HG02852 (cell line): ENCODE data around the gene CCDC28A.

ENCODE experiments used
- ATAC-seq: cut with Tn5 transposase; IDR thresholded peaks from one replicate; pipeline ENCODE4 v1.9.1; 2021; ENCODE audit warnings: mild to moderate bottlenecking, moderate library complexity; ENCODE audit not compliant: unreplicated experiment

Gene CCDC28A

DNA sequence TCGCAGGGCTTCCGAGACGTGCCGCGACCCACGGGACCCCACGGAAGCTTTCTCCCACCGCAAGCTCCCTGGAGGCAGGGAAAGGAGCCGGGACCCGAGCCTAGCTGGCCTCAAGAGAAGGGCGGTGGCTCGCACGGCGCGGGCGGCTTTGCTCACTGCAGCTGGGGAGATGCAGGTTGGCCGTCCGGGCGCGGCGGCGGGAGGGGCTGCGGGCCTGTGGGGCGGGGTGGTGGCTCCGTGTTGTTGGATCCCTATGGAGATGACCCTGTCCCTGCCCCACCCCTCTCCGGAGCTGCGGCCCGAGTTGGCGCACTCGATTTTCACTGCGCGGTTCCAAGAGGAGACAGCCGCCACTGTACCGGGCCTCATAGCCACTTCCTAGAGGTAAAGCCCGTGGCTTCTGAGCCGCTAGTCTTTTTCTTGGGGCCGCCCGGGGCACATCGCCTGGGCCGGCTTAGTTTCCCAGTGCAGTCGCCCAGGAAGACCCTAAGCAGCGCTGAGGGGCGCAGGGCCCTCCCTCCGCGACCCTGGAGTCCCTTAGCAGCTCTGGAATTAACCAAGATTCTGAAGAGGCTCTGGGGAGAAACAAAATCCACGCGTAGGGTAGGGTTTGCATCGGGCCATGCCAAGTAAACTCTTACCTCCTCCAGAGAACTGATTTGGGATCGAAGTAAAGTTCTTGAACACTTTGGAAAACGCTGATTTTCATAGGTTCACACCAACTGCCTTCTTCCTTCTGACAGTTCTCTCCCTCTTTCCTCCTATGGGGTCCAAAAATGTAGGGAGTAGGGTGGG is 22.4 kb downstream of the CCDC28A start, which contains the start of gene ECT2L:
Gene ECT2L (plus strand): TSS at position 279 of the 795 bp plus-strand sequence. CDS start 17,188 bp downstream, outside the sequence.
- no peak for ATAC-seq

DNA sequence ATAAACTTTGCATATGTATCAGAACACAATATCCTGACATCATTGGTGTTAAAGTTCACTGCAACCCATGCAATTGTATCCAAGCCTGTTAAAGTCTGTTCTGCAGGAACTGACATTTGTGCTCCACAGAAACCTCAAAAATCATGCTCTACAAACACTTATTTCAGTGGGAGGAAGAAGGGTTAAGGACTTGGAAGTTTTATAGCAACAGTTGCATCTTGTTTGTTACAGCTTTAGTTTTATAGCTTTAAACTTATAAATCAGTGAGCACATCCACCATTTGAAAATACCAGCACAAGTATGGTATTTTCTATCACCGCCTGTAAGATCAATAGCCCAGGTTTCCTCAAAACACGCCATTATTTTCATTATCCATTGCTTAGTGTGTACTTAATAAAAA is 23.2 kb downstream of the CCDC28A start:
- ATAC-seq: no peak

DNA sequence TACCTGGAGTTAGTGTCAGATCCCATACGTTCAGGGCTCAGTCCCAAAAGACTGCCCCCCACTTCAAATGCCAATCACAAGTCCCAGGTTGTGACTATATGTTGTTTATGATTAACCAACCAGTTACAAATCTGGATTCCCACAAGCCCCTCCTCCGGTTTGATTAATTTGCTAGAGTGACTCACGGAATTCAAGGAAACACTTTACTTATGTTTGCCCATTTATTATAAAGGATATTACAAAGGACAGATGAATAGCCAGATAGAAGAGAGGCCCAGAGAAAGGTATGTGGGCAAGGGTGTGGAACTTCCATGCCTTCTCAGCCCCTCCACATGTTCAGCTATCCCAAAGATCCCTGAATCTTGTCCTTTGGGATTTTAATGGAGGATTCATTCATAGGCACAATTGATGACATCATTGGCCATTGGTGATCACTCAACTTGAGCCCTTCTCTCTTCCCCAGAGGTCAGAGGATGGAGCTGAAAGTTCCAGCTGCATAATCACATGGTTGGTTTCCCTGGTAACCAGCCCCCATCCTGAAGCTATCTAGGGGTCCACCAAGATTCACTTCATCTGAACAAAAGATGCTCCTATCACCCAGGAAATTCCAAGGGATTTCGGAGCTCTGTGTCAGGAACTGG is 24.4 kb downstream of the CCDC28A start:
- no peak for ATAC-seq

DNA sequence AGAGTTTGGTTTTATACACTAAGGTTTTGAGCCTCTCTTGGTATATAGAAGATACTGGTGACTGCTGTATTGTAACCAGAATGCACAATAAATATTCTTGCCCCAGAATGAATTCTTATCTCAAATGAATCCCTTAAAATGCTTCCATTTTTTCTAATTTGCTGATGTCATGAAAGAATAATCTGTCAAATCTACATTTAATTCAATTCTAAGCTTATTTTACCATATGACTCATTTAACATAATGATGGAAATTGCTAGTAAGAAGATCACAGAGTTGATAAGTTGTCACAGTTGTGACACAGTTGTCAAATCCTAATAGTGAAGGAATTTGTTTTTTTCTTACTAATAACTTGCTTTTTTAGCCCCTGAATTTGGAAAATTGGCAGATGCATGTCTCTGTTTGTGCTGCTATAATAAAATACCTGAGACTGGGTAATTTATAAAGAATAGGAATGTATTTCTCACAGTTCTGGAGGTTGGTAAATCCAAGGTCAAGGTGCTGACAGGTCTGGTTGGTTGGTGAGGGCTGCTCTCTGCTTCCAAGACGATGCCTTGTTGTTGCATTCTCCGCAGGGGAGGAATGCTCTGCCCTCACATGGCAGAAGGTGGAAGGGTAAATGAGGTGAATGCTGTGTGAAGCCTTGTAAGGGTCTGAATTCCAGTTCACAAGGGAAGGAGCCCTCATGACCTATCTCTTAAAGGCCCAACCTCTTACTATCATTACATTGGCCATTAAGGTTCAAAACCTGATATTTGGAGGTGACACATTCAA is 27.0 kb downstream of the CCDC28A start:
- ATAC-seq: no peak

DNA sequence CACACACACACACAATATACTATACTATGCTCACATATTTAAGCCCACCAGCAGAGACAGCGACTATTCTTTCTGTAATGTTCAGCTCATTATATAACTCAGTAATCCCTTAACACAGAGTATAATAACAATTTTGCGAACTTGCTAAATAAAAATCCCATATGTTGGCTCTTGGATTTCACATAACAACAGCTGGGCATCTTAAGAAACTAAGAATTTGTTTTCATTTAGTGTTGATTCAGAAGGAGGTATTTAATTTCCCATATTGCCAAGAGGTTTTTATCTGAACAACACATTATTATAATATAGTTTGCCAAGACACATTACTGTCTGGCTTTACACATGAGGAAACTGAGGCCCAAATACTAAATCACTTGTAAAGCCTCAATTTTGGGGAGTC is 29.8 kb downstream of the CCDC28A start:
- no peak for ATAC-seq

DNA sequence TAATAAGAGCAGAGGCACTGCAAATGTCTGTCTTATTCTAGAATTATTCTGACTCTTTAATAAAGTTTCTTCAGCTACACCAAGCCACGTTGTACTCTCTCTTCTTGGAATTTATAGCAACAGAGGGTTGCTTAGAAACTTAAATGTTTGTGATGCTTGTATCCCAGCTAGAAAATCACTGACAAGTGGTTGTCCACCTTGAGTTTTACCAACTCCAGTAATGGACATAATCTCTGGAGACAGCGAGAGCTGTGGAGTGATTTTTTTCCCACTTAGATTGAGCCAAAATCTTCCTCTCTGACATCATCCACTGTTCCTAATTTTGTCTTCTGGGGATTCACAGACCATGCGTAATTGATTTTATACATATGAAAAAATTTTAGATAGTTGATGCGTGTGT is 30.3 kb downstream of the CCDC28A start:
- ATAC-seq: no peak

DNA sequence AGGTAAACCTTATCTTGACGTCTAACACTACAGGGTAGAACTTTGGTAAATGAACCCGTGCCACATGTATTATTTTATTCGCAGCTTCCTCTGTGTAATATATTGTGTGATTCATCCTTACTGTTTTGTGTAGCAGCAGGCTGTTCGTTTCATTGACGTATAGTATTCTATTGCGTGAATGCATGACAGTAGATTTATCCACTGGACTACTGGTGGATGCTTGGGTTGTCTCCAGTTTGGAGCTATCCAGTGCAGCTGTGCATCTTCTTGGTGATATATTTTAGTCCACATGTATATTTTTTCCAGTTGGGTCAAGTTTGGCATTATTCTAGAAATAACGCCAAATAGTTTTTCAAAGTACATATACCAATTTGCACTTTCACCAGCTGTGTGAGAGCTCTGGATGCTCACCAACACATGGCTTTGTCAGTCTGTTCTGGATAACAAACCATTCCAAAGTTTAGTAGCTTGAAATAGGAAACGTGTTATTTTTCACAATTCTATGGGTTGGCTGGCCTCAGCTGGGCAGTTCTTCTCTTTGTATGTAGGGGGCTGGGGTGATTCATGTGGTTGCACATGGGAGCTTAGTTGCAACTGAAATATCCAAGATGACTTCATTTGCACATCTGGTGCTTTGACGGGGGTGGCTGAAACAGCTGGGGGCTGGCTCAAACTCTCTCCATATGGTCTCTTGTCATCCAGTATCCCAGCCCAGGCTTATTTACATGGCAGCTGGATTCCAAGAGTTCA is 31.6 kb downstream of the CCDC28A start:
- no peak for ATAC-seq

DNA sequence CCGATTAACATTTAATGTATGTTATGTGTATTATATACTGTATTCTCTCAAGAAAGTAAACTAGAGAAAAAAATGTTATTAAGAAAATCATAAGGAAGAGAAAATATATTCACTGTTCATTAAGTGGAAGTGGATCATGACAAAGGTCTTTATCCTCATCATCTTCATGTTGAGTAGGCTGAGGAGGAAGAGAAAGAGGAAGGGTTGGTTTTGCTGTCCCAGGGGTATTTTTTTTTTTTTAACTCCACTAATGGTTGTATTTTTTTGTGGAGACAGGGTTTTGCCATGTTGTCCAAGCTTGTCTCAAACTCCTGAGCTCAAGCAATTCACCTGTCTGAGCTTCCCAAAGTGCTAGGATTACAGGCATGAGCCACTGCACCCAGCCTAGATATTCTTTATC is 33.3 kb downstream of the CCDC28A start:
- no peak for ATAC-seq

DNA sequence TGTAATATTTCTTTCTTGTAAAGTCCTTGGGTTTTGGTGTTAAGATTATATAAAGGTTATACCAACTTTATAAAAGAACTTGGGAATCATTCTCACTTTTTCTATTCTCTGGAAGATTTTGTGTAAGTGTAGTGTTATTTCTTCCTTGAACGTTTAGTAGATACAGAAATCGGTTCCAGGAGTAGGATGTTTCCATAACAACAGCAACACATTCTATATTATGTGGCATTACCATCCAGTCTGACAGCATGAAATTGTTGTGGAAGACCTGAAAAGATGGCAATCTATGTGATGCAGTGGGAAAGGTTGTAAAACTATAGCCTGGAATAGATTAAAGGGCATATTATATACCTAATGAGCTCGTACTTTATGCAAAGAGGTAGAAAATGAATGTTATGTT is 36.1 kb downstream of the CCDC28A start:
- no peak for ATAC-seq

DNA sequence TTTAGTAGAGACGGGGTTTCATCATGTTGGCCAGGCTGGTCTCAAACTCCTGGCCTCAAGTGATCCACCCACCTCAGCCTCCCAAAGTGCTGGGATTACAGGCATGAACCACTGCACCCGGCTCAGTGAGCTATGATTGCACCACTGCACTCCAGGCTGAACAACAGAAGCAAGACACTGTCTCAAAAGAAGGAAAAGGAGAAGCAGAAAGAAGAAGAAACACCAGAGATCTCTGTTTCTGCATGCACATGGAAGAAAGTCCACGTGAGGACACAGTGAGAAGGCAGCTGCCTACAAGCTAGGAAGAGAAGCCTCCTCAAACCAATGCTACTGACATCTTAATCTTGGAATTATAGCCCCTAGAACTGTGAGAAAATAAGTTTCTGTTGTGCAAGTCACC is 38.3 kb downstream of the CCDC28A start:
- ATAC-seq: no peak

DNA sequence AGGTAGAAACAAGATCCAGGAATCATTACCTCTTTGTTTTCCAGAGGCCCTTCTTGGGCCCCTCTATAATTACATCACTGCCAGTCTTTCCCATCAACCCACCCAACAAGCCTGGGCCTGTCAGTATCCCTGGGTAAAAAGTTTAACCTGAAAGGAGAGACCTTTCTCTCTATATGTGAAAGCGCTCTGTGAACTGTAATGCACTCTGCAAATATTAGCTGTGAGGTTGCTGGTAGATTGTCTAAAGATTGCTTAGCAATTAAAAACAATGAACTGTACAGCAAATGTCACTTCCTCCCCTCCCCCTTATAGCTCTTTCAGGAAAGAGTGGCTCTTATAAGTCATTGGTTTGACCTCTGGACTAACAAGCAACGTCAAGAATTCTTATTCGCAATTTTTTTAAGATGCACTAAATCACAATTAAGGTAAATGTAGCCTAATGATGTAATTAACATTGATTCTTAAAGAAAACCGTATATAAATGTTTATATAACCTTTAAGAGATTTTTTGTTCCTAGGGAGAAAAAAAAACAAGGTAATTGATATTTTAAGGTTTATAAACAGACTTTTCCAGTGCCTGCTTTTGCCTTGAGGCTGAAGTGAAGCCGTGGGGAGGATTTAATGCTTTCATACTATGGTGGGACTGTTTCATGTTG is 40.7 kb downstream of the CCDC28A start:
- no peak for ATAC-seq

DNA sequence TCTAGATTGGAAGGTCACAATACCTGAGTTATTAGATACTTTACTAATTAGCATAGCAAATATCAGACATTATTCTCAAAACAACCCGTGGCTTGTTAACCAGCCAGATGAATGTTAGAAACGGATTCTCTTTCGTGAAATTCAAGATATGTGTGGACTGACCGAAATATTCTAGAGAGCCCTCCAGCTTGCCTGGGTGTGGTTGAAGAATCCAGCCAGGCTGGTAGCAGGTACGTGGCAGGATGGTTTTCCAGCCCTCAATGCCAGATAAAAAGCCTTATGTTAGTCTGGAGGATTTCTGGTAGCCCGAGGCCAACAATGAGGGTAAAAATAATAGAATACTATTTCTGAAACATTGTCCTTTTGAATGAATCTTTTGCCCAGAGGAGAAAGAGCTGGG is 41.7 kb downstream of the CCDC28A start:
- no peak for ATAC-seq

DNA sequence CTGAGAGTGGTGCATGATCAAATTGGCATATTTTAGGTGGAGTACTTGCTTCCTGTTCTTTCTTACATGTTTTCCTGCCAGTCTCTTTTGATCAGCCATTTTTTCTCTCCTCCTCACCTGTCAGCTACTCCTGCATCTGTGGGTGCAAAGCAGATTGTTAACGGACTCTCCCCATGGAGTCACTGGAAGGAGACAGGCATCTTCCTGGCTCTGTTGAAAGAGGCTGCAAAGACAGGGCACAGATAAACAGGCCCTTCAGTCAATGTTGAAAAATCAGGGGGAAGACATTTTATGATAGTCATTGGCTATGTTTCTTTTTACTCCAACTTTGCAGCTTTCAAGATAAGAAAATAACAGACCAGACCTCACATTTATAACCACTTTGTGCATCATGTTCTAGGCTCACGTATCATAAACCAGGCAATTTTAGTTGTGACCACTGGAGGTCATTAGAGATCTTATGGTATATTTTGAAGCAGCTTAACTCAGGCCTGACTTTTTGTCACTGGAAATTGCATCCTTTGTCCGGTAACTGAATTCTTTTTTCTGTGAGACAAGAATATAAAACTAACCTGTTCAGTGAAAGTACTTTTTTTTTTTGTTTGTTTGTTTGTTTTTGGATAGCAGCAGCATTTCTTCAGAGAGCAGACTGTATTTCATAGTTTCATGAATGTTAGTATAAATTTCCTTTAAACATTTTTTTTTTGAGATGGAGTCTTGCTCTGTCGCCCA is 42.4 kb downstream of the CCDC28A start:
- peak; percentile 58 for ATAC-seq

DNA sequence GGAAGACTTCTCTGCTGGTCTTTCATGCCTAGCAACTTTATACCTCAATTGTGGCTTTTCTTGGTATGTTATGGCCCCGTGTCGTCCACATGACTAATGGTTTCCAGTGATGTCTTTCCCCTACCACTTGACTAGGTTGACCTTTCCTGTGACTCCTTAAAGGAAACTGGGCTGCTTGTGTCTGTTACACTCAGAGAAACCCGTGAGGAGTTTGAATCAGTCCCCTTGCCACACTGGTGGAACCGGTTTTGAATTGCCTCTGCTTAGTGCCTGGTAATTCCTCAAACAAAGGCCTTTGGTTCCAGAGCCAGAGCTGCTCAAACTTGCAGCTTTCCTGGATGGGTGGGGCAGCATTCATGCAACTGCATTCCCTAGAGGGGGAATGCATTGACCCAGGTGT is 44.2 kb downstream of the CCDC28A start:
- ATAC-seq: no peak

DNA sequence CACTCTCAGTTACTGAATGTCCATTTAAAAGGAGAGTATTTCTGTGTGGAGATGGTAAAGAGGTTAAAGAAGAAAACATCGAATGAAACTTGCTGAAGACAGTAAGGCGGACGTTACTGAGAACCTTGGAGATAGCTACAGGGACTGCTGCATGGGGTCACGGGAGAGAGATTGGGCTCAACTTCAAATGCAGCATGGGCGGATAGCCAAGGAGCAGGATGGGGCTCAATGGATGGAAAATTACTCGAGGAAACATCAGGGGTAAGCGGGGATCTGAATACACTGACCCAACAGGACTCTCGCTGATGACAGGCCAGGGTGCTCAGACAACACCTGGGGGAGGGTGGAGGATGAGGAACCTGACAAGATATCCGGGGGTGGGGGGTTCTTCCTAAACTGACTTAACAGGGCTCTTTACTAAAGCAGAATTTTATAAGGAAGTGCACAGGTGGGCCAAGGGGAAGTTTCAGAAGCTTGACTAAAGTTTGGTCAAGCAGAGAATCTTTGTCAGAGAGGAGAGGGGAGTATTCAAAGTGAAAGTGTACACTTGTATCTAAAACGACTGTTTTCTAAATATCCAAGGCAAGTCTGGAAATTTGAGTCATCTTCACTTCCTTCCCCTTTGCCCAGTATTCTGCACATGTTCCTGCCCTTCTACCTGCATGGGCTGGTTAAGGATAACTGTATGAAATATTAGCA is 45.1 kb downstream of the CCDC28A start:
- peak; percentile 81 for ATAC-seq

DNA sequence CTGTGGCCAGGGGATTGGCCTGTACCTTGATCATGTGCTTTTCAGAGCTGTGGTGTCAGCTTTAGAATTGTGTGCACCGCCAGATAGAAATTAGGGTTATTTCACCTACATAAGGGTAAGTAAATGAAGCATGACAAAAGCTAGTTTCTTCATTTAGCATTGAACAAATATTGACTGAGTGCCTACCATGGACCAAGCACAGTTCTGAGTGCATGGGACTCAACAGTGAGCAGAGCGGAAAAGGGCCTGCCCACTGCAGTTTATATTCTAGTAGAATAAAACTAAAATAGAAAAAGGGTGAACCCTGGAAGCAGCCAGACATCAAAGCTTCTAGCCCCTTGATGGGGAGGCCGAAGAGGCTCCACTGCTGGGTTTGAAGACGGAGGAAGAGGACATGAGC is 48.0 kb downstream of the CCDC28A start:
- ATAC-seq: no peak

DNA sequence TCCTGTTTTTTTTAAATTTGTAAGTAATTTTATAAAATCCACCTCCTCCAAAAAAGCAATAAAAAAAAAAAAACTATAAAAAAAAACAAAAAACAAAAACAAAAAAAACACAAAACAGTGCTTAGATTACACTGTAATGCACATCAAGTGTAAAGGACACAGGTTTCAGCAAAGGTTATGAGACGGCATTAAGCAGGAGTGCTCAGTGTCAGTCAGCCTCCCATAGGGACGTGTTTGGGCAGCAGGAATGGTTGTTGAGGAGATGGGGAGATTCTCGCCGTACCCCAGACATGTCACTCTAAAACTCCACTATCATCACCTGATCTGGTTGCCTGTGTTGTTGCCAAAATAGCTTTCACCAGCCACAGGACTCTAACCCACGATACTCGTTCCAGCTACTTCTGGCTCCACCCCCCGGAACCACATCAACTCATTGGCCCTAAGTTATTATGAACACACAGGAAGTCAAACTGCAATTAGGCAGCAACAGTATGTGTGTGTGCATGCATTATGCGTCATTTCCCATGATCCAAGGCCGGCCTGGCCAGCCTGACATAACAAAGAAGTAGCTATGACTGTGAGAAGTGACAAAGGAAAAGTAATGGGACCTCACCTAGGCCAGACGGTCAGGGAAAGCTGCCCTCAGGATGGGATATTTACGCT is 51.0 kb downstream of the CCDC28A start:
- no peak for ATAC-seq

DNA sequence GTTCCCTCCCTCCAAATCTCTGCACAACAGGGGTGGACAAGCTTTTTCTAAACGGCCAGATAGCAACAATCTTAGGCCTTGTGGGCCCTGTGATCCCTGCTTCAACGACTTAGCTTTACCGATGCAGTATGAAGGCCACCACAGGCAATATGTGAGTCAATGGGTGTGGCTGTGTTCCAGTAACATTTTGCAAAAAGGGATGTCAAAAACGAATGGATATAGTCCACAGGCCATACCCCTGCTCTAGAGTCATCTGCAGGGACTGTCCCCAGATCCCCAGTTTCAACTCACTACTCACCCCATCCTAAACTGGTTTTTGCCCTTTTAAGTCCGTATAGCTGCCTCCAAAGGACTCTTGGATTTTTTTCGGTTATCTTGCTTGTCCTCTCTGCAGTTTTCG is 56.7 kb downstream of the CCDC28A start:
- no peak for ATAC-seq

DNA sequence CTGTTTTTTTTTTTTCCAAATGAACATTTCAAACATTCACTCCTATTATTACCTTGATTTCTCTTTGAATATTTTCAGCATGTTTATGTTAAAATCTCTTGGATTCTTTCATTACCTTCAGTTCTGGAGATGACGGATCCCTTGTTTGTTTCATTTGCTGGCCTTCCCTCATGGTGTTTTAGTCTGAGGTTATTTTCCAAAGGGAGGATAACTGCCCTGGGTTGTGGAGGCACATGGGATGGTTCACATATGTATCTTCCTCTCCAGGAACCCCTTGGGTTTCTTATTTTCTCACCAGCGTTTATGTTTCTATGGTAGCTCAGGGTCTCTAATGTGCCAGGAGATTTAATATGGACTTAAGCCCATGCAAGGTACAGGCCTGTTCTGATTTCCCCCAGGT is 58.6 kb downstream of the CCDC28A start:
- no peak for ATAC-seq
